SK-N-SH (cell line): ENCODE data around the gene FKBP8.

Experiments
- CHD2 ChIP-seq: fragments of 150-350 bp; IDR thresholded peaks from 2 replicates; pipeline ENCODE4 v1.6.1; 2018; ENCODE audit warnings: low read length; ENCODE audit not compliant: partially characterized antibody
- CTCF ChIP-seq: fragments of 200-600 bp; sonication (generic); IDR thresholded peaks from 2 replicates; pipeline ENCODE4 v1.6.1; 2017; ENCODE audit warnings: antibody characterized with exemption, mild to moderate bottlenecking, moderate library complexity
- EP300 ChIP-seq, 2 experiments: IDR thresholded peaks; 2 replicates each; pipeline versions ENCODE4 v1.4.0 to v1.6.1; 2012; ENCODE audit warnings: borderline replicate concordance in 1 of 2, low read depth in 1 of 2, low read length in 1 of 2
- GATA2 ChIP-seq: sonication (generic); formaldehyde crosslinking; IDR thresholded peaks from 2 replicates; pipeline ENCODE4 v1.5.0; 2020; ENCODE audit warnings: mild to moderate bottlenecking, missing genetic modification reagents
- MAX ChIP-seq: IDR thresholded peaks from 2 replicates; pipeline ENCODE4 v1.4.0; 2012; ENCODE audit warnings: low read depth
- MXI1 ChIP-seq: IDR thresholded peaks from 2 replicates; pipeline ENCODE4 v1.6.1; 2012; ENCODE audit warnings: mild to moderate bottlenecking, low read depth, low read length, improper control_type of control experiment
- REST ChIP-seq: IDR thresholded peaks from 2 replicates; pipeline ENCODE4 v1.6.1; 2012; ENCODE audit warnings: mild to moderate bottlenecking, low read depth, low read length, moderate library complexity
- RXRA ChIP-seq: IDR thresholded peaks from 2 replicates; pipeline ENCODE4 v1.4.0; 2012; ENCODE audit warnings: low read depth, mild to moderate bottlenecking, borderline replicate concordance
- TCF12 ChIP-seq: IDR thresholded peaks from 2 replicates; pipeline ENCODE4 v1.4.0; 2012
- USF1 ChIP-seq: IDR thresholded peaks from 2 replicates; pipeline ENCODE4 v1.4.0; 2012; ENCODE audit warnings: low read depth, borderline replicate concordance
- YY1 ChIP-seq: IDR thresholded peaks from 2 replicates; pipeline ENCODE4 v1.4.0; 2012; ENCODE audit warnings: low read depth, mild to moderate bottlenecking

- no peak for TF ChIP-seq EP300 (IDR thresholded peaks at IDR 0.05; ENCODE audit: borderline replicate concordance in 1 of 2, low read depth in 1 of 2, low read length in 1 of 2)
- TF ChIP-seq CTCF: no peak
- no peak for TF ChIP-seq RXRA
- no peak for TF ChIP-seq MXI1
- TF ChIP-seq CHD2: no peak
- TF ChIP-seq YY1: no peak
- no peak for TF ChIP-seq REST
- TF ChIP-seq MAX: no peak
- TF ChIP-seq TCF12: no peak
- TF ChIP-seq USF1: no peak
- TF ChIP-seq GATA2: no peak
Measured at GRCh38 chr19:18491995-18492953, 51.1 kb downstream of the FKBP8 start.
